ENCODE data around the gene TRABD2A. TPM values are rescaled to one million over a fixed set of nuclear protein-coding genes. Genes with fewer than 3 reads are reported as not detected.

TRABD2A gene
- total and polyA plus RNA-seq, 3 experiments from 2014 or later = 20.3 to 36.6 (median 20.8) TPM

DNA sequence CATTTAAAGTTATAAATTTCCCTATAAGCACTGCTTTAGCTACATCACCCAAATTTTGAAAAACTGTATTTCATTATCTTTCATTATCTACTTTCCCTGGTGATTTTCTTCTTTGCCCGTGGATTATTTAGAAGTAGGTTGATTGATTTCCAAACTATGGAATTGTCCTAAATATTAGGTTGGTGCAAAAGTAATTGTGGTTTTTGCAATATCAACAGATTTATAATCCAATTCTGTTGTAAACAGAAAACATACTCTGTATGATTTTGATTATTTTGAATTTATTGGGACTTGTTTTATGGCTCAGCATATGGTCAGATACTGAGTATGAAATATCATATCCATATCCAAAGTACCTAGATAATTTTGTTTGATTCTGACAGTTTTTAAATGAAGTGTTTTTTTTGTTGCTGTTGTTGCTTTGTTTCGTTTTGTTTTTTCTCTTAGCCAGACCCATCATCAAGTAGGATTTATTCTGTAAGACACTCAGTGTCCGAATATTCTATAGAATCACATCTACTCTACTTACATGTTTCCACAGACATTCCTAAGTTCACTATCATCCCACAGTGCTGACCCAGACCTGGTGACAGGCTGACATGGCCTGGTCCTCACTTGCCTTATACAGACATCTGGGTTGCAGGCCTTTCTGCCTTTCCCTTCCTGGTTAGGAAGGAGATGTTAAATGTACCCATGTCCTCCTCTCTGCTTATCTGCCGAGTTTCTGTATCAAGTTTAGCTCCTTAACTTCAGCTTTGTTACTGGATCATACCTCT lies 2.1 kb upstream of the TRABD2A start:
- peaks cover 0 to 14% (median 0%) of the 10 kb centered on the region in 3 donors for H3K36me3 Mint-ChIP-seq
- H3K9me3 Mint-ChIP-seq = no peaks in the 10 kb centered on the region
- DNase-seq = no peak
- peak overlapping the region in 6 of 7 donors; percentile 90 to 98 (median 94) for H3K4me3 Mint-ChIP-seq
- H3K27ac ChIP-seq (ENCODE audit: low read depth, low read length) = no peak overlapping the region
- peaks cover 29% of the 10 kb centered on the region for H3K4me1 ChIP-seq (ENCODE audit: insufficient read depth, low read length)
- no peaks in the 10 kb centered on the region for H3K27me3 ChIP-seq (ENCODE audit: insufficient read depth, low read length, poor library complexity, severe bottlenecking)
- H3K27me3 Mint-ChIP-seq = peaks cover 0 to 3% of the 10 kb centered on the region in 2 donors
- ChIA-PET POLR2A (interaction anchor here (0.6 to 4.3 kb wide), 10 partner anchors 12 to 142 kb away, joined by 3 to 45 read pairs (median 5); partner anchors contain the start of genes KCMF1 and TMSB10), CTCF (interaction anchor here (0.6 to 11.2 kb wide), 27 partner anchors 7 to 394 kb away, joined by 3 to 160 read pairs (median 5); partner anchors contain the start of gene TMSB10)
- H3K4me1 Mint-ChIP-seq = peaks cover 27 to 56% (median 39%) of the 10 kb centered on the region in 3 donors
- no peak overlapping the region for H3K4me3 ChIP-seq (ENCODE audit: low read length)
- H3K27ac Mint-ChIP-seq = peak overlapping the region; percentile 74 to 98 (median 94)
- no peaks in the 10 kb centered on the region for H3K9me3 ChIP-seq (ENCODE audit: low read length)
- no peaks in the 10 kb centered on the region for H3K36me3 ChIP-seq (ENCODE audit: insufficient read depth, low read length)

DNA sequence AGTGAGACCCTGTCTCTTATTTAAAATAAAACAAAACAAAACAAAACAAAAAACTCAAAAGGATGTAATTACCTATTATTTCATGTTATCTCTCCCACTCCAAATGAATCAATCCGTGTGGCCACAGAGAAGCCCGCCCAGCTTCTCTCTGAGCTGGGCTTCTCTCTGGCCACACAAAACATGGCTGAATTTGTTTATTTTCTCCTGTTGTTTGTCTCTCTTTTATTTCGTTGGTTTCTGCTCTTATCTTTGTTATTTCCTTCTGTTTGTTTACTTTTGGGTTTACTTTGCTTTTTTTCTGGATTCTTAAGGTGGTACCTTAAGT lies 1.5 kb upstream of the TRABD2A start:
- H3K27me3 ChIP-seq (ENCODE audit: insufficient read depth, low read length, poor library complexity, severe bottlenecking) = no peaks in the 10 kb centered on the region
- CTCF ChIA-PET = interaction anchor here (0.6 to 11.2 kb wide), 29 partner anchors 8 to 393 kb away, joined by 3 to 160 read pairs (median 5); partner anchors contain the start of gene TMSB10
- Mint-ChIP-seq H3K4me1 (peaks cover 33 to 60% (median 44%) of the 10 kb centered on the region in 3 donors), H3K9me3 (no peaks in the 10 kb centered on the region), H3K27me3 (peaks cover 0 to 3% of the 10 kb centered on the region in 2 donors), H3K4me3 (peak overlapping the region; percentile 90 to 99 (median 95)), H3K27ac (peak overlapping the region; percentile 74 to 98 (median 94)), H3K36me3 (peaks cover 0 to 14% (median 0%) of the 10 kb centered on the region in 3 donors)
- no peak for DNase-seq
- peaks cover 29% of the 10 kb centered on the region for H3K4me1 ChIP-seq (ENCODE audit: insufficient read depth, low read length)
- H3K4me3 ChIP-seq (ENCODE audit: low read length) = peak overlapping the region; percentile 68
- no peaks in the 10 kb centered on the region for H3K36me3 ChIP-seq (ENCODE audit: insufficient read depth, low read length)
- no peak overlapping the region for H3K27ac ChIP-seq (ENCODE audit: low read depth, low read length)
- POLR2A ChIA-PET = interaction anchor here (0.6 to 4.3 kb wide), 10 partner anchors 12 to 141 kb away, joined by 3 to 45 read pairs (median 5); partner anchors contain the start of genes KCMF1 and TMSB10
- no peaks in the 10 kb centered on the region for H3K9me3 ChIP-seq (ENCODE audit: low read length)

DNA sequence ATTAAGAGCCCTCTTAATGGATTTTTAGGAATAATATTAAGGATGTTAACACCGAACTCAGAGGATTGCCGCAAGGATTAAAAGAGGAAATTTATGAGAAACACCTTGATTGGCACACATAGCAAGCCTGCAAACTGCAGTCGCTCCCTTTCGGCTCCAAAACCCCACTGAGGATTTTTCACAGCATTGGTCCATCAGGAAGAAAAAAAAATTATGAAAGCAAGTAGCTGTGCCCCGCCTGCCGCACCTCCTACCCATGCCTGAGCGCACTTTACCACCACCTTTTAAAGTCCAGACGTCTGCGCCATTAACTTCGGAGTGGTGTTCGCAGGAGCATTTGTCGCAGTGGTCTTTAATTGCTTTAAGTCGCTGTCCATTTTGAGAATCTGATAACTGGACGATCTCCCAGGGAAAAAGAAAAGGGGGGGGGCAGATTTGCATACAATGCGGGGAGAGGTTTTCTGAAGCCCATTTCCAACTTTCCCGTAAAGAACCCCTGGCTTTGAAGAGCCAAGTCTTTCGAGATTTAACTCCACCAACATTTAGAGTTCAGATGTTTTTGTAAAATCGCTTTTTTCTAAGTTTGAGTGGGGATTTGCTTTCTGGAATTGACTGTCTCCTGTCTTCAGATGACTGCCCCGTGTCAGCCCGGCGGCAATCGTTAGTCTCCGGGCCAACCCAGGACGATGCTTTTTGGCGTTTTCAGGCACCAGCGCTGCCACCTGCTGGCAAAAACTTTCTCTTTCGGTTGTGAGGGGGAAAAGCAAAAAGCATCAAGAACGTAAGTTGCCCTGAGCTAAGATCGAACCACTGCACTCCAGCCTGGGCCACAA lies 913 bp upstream of the TRABD2A start:
- H3K27me3 Mint-ChIP-seq = peaks cover 0 to 3% of the 10 kb centered on the region in 2 donors
- H3K27ac Mint-ChIP-seq = peak overlapping the region; percentile 74 to 98 (median 95)
- H3K4me3 ChIP-seq (ENCODE audit: low read length) = peak overlapping the region; percentile 68
- H3K9me3 ChIP-seq (ENCODE audit: low read length) = no peaks in the 10 kb centered on the region
- no peaks in the 10 kb centered on the region for H3K9me3 Mint-ChIP-seq
- H3K4me1 Mint-ChIP-seq = peaks cover 34 to 60% (median 44%) of the 10 kb centered on the region in 3 donors
- H3K36me3 Mint-ChIP-seq = peaks cover 0 to 14% (median 0%) of the 10 kb centered on the region in 3 donors
- ChIA-PET CTCF (interaction anchor here (0.6 to 11.2 kb wide), 31 partner anchors 8 to 393 kb away, joined by 3 to 160 read pairs (median 4); partner anchors contain the start of gene TMSB10), POLR2A (interaction anchor here (0.6 to 4.3 kb wide), 11 partner anchors 12 to 141 kb away, joined by 3 to 45 read pairs (median 5); partner anchors contain the start of genes KCMF1 and TMSB10)
- H3K4me3 Mint-ChIP-seq = peak overlapping the region; percentile 90 to 99 (median 95)
- peaks cover 33% of the 10 kb centered on the region for H3K4me1 ChIP-seq (ENCODE audit: insufficient read depth, low read length)
- H3K36me3 ChIP-seq (ENCODE audit: insufficient read depth, low read length) = no peaks in the 10 kb centered on the region
- H3K27ac ChIP-seq (ENCODE audit: low read depth, low read length) = peak overlapping the region; percentile 58
- DNase-seq = peak; percentile 71 to 88 (median 76)
- H3K27me3 ChIP-seq (ENCODE audit: insufficient read depth, low read length, poor library complexity, severe bottlenecking) = no peaks in the 10 kb centered on the region

DNA sequence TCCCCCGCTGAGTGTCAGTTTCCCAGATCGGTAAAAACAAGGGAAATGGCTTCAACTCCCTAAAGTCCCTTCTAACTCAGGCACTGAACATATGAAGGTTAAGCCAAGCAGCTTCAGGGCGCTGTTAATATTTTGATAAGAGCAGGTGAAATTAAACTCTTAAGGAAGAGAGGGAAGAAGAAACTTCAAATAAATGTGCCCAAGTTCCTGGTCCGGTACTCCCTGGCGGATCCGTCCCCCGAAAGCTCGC lies 564 bp downstream of the TRABD2A start:
- Histone ChIP-seq H3K36me3 (ENCODE audit: insufficient read depth, low read length) (no peaks in the 10 kb centered on the region), H3K27ac (ENCODE audit: low read depth, low read length) (peak overlapping the region; percentile 29), H3K4me1 (ENCODE audit: insufficient read depth, low read length) (peaks cover 46% of the 10 kb centered on the region), H3K27me3 (ENCODE audit: insufficient read depth, low read length, poor library complexity, severe bottlenecking) (no peaks in the 10 kb centered on the region), H3K4me3 (ENCODE audit: low read length) (peak overlapping the region; percentile 68), H3K9me3 (ENCODE audit: low read length) (no peaks in the 10 kb centered on the region)
- peak overlapping the region; percentile 84 to 95 (median 90) for H3K4me3 Mint-ChIP-seq
- ChIA-PET POLR2A (interaction anchor here (0.9 to 4.3 kb wide), 6 partner anchors 8 to 421 kb away, joined by 3 to 45 read pairs (median 12); partner anchors contain the start of genes SUCLG1 and TMSB10), CTCF (interaction anchor here (1.0 to 11.2 kb wide), 13 partner anchors 9 to 223 kb away, joined by 3 to 160 read pairs (median 4); partner anchors contain the start of gene TMSB10)
- H3K36me3 Mint-ChIP-seq = peaks cover 0 to 15% (median 0%) of the 10 kb centered on the region in 3 donors
- H3K4me1 Mint-ChIP-seq = peaks cover 42 to 74% (median 57%) of the 10 kb centered on the region in 3 donors
- peak overlapping the region; percentile 52 to 92 (median 80) for H3K27ac Mint-ChIP-seq
- DNase-seq = peak in 1 of 5 donors; percentile 37
- peaks cover 0 to 4% of the 10 kb centered on the region in 2 donors for H3K27me3 Mint-ChIP-seq
- H3K9me3 Mint-ChIP-seq = no peaks in the 10 kb centered on the region

DNA sequence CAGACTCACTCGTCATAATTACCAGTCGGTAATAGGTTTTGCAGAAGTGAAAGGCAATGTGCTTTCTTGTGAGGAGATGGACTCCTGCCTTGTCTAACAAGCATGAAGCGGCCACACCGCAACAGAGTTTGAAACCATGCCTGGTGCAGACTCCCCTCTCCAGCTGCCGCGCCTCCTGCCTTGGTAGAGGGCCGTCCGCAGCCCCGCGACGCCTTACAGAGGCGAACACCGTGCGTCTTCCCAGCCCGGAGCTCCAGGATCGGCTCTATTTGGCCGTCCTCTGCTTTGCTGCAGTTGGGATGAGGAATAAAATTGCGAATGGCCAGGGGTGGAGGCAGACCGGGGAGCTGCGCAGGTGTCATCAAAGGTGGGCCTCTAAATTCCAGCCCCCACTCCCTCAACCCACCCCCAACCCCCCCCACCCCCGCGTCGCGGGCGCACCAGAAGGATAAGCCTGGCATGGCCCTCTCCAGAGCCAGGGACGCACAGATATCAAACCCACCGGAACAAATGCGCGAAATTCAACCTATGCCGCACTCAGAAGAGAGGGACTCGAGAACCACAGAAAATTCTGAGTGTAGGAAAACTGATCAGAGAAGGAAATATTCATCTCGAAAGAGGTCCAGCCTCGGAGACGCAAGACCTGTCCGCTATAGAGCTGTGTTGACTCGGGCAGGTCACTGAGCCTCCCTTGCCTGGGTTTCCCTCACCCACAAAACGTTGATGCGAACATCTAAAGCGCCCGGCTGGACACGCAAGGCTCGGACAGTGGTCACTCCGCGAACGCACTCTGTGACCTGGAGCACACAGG lies 1.1 kb downstream of the TRABD2A start:
- peak overlapping the region; percentile 52 to 92 (median 80) for H3K27ac Mint-ChIP-seq
- peaks cover 0 to 4% of the 10 kb centered on the region in 2 donors for H3K27me3 Mint-ChIP-seq
- peak overlapping the region; percentile 84 to 95 (median 90) for H3K4me3 Mint-ChIP-seq
- Histone ChIP-seq H3K27me3 (ENCODE audit: insufficient read depth, low read length, poor library complexity, severe bottlenecking) (no peaks in the 10 kb centered on the region), H3K9me3 (ENCODE audit: low read length) (no peaks in the 10 kb centered on the region), H3K36me3 (ENCODE audit: insufficient read depth, low read length) (no peaks in the 10 kb centered on the region), H3K27ac (ENCODE audit: low read depth, low read length) (peak overlapping the region; percentile 29), H3K4me3 (ENCODE audit: low read length) (peak overlapping the region; percentile 68), H3K4me1 (ENCODE audit: insufficient read depth, low read length) (peaks cover 52% of the 10 kb centered on the region)
- no peaks in the 10 kb centered on the region for H3K9me3 Mint-ChIP-seq
- ChIA-PET POLR2A (interaction anchor here (0.9 to 4.3 kb wide), 6 partner anchors 9 to 421 kb away, joined by 3 to 45 read pairs (median 10); partner anchors contain the start of genes SUCLG1 and TMSB10), CTCF (interaction anchor here (1.0 to 11.2 kb wide), 12 partner anchors 9 to 222 kb away, joined by 3 to 160 read pairs (median 8); partner anchors contain the start of gene TMSB10)
- H3K36me3 Mint-ChIP-seq = peaks cover 0 to 15% (median 5%) of the 10 kb centered on the region in 3 donors
- H3K4me1 Mint-ChIP-seq = peaks cover 48 to 79% (median 63%) of the 10 kb centered on the region in 3 donors
- no peak for DNase-seq

DNA sequence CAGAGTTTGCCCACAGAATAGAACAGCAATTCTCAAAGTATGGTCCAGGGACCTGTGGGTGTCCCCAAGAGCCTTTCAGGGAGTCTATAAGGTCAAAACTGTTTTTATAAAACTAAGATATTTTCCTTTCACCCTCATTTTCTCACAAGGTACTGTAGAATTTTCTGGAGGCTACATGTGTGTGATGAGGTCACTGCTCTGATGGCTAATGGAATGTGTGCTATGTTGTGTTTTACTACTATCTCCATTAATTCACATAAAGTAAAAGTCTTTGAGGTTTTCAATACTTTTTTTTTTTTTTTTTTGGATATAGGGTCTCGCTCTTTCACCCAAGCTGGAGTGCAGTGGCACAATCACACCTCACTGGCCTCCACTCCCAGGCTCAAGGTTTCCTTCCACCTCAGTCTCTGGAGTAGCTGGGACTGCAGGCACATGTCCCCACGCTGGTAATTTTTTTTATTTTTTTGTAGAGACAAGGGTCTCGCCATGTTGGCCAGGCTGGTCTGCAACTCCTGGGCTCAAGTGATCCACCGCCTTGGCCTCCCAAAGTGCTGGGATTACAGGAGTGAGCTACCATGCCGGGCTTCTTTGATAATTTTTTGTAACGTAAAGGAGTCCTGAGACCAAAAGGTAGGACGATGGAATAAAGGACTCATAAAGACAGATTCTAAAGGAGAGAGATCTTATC lies 1.8 kb downstream of the TRABD2A start:
- CTCF ChIA-PET = interaction anchor here (1.1 to 7.2 kb wide), 6 partner anchors 10 to 138 kb away, joined by 3 to 59 read pairs (median 22); partner anchors contain the start of gene TMSB10
- no peak overlapping the region for H3K27ac ChIP-seq (ENCODE audit: low read depth, low read length)
- peaks cover 55 to 87% (median 70%) of the 10 kb centered on the region in 3 donors for H3K4me1 Mint-ChIP-seq
- peak overlapping the region; percentile 84 to 95 (median 90) for H3K4me3 Mint-ChIP-seq
- H3K27me3 Mint-ChIP-seq = peaks cover 0 to 4% of the 10 kb centered on the region in 2 donors
- peak overlapping the region in 6 of 8 donors; percentile 32 to 74 (median 59) for H3K27ac Mint-ChIP-seq
- H3K36me3 Mint-ChIP-seq = peaks cover 0 to 21% (median 5%) of the 10 kb centered on the region in 3 donors
- H3K9me3 ChIP-seq (ENCODE audit: low read length) = no peaks in the 10 kb centered on the region
- H3K9me3 Mint-ChIP-seq = no peaks in the 10 kb centered on the region
- peaks cover 59% of the 10 kb centered on the region for H3K4me1 ChIP-seq (ENCODE audit: insufficient read depth, low read length)
- no peaks in the 10 kb centered on the region for H3K36me3 ChIP-seq (ENCODE audit: insufficient read depth, low read length)
- POLR2A ChIA-PET = interaction anchor here (0.6 to 4.3 kb wide), 5 partner anchors 8 to 99 kb away, joined by 3 to 45 read pairs (median 18); partner anchors contain the start of gene TMSB10
- DNase-seq = no peak
- no peaks in the 10 kb centered on the region for H3K27me3 ChIP-seq (ENCODE audit: insufficient read depth, low read length, poor library complexity, severe bottlenecking)
- H3K4me3 ChIP-seq (ENCODE audit: low read length) = peak overlapping the region; percentile 58
